Psoas muscle (tissue), 8 donors: ENCODE measurements around the gene HYAL3. TPM values are rescaled to one million over a fixed set of nuclear protein-coding genes. Genes with fewer than 3 reads are reported as not detected.
"Not testable (repeated sequence)": the region's sequence is repeated elsewhere in the genome, so short reads cannot be mapped to it uniquely, and the experiment has no call there.

Experiments
- ATAC-seq, 4 donors: fragments of 200-7000 bp; cut with Tn5 transposase; one replicate each; pipeline ENCODE4 v1.9.1; 2020; ENCODE audit warnings: moderate library complexity in 3 of 4, mild to moderate bottlenecking in 2 of 4
- DNase-seq, 2 donors: peaks; one replicate each; pipeline ENCODE4 v3.0.0-alpha.2; 2020
- H3K27ac ChIP-seq: fragments of 200-600 bp; one replicate; pipeline ENCODE4 v1.8.0; 2022
- H3K27me3 ChIP-seq, 3 donors: fragments of 200-600 bp in 1 of 3; one replicate each; pipeline versions ENCODE4 v1.6.1 to v1.8.0; 2013 to 2022; ENCODE audit warnings: low read length in 2 of 3, mild to moderate bottlenecking in 2 of 3, moderate library complexity in 1 of 3; ENCODE audit not compliant: insufficient read depth in 3 of 3
- H3K36me3 ChIP-seq, 2 donors: fragments of 200-600 bp in 1 of 2; one replicate each; pipeline versions ENCODE4 v1.6.1 to v1.8.0; 2013 to 2022; ENCODE audit warnings: low read depth in 1 of 2, mild to moderate bottlenecking in 1 of 2, moderate library complexity in 1 of 2; ENCODE audit not compliant: insufficient read depth in 1 of 2
- H3K4me1 ChIP-seq: fragments of 200-600 bp; one replicate; pipeline ENCODE4 v1.8.0; 2022
- H3K4me3 ChIP-seq: fragments of 200-600 bp; one replicate; pipeline ENCODE4 v1.8.0; 2022; ENCODE audit warnings: mild to moderate bottlenecking
- H3K9me3 ChIP-seq: fragments of 200-600 bp; one replicate; pipeline ENCODE4 v1.8.0; 2022
- WGBS, 3 donors: extraction: QIAGEN DNeasy Blood & Tissue Kit; methylation state at CpG; one replicate each; pipeline versions ENCODE4 v1.1.6 to v1.1.7; 2013; 5-methylcytosine and 5-hydroxymethylcytosine counted together
- intact Hi-C, 2 donors: fragments of 100-400 bp; cut with DNase I; formaldehyde crosslinking; loops; one replicate each; pipeline versions ENCODE4 v1.11.0 to v1.14.2; 2022
- polyA plus RNA-seq, 3 donors: library from polyadenylated mRNA; stranded (reverse); fragments of 200-250 nt; gene quantifications; one replicate each; pipeline ENCODE4 v1.2.3, GENCODE V29; 2013
- total RNA-seq, 4 donors: library from RNA; stranded (reverse); fragmentation: NEBNext Ultra II Directional in 2 of 4; extraction: Animal tissue kit (Norgen Biotek cat#: 25700) in 2 of 4; gene quantifications; one replicate each; pipeline versions ENCODE4 v1.2.1 to v1.2.4, GENCODE V29; 2021 to 2023
- TF ChIP-seq, protein P1 (sequence below): fragments of 200-600 bp; IDR thresholded peaks from one replicate; pipeline ENCODE4 v1.8.0; 2022; ENCODE audit warnings: antibody characterized with exemption
- donor health status: healthy with polysubstance abuse.
- donor health status: DM: no; HTN: no; CAD: no; lungs with moderate emphysema.
- donor health status: Bipolar disorder and iron deficiency.
- donor health status: healthy.
- donor health status: DM: yes; HTN: yes; CAD: no.
- donor health status: DM: no; HTN: no; CAD: no.
- donor health status: DM: no; HTN: no; CAD: no.
- donor health status: DM: yes; HTN: yes; CAD: no.

HYAL3 gene
- total and polyA plus RNA-seq, 7 donors, result 0.23 to 3.4 (median 0.65) TPM

DNA sequence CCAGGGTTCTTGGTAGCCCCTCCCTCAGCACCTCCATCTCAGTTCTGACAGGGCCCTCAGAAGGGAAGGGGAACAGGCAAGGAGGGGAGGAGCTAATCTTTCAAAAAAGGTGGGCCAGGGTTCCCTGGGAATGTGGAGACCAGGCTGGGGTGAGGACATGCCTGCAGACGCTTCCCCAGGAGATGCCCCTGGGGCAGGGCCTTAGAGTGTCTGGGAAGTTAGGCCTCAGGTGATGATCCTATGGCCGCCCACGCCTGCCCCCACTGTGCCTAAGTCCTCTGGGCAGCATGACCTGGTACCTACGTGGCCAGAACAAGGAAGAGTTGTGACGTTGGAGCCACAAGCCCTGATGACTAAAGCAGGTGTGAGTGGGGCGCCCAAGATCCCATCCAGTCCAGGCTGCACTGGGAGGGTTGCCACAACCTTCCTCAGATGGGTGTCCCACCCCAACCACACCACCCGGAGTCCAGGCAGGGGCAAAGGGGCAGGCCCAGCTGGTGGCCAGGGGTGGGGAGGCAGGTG, 34.2 kb downstream of the HYAL3 start:
- H3K4me1 ChIP-seq, result peaks cover 50% of the 10 kb centered on the region
- no peaks in the 10 kb centered on the region for H3K9me3 ChIP-seq
- 52 to 56% (median 54%) methylated on average over 7 of the region's 7 CpGs for whole genome bisulfite sequencing, 3 donors
- no peaks in the 10 kb centered on the region for H3K36me3 ChIP-seq
- TF ChIP-seq, protein P1, sequence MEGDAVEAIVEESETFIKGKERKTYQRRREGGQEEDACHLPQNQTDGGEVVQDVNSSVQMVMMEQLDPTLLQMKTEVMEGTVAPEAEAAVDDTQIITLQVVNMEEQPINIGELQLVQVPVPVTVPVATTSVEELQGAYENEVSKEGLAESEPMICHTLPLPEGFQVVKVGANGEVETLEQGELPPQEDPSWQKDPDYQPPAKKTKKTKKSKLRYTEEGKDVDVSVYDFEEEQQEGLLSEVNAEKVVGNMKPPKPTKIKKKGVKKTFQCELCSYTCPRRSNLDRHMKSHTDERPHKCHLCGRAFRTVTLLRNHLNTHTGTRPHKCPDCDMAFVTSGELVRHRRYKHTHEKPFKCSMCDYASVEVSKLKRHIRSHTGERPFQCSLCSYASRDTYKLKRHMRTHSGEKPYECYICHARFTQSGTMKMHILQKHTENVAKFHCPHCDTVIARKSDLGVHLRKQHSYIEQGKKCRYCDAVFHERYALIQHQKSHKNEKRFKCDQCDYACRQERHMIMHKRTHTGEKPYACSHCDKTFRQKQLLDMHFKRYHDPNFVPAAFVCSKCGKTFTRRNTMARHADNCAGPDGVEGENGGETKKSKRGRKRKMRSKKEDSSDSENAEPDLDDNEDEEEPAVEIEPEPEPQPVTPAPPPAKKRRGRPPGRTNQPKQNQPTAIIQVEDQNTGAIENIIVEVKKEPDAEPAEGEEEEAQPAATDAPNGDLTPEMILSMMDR, result no peak
- ATAC-seq (no peak), DNase-seq (no peak)
- H3K4me3 ChIP-seq, result no peak overlapping the region
- intact Hi-C loops, result loop anchor here in 1 of 2 donors (5.0 to 10.0 kb wide), 2 partner anchors 62 to 280 kb away; partner anchors contain the start of gene TUSC2
- no peaks in the 10 kb centered on the region for H3K27me3 ChIP-seq
- peak overlapping the region; percentile 63 for H3K27ac ChIP-seq

DNA sequence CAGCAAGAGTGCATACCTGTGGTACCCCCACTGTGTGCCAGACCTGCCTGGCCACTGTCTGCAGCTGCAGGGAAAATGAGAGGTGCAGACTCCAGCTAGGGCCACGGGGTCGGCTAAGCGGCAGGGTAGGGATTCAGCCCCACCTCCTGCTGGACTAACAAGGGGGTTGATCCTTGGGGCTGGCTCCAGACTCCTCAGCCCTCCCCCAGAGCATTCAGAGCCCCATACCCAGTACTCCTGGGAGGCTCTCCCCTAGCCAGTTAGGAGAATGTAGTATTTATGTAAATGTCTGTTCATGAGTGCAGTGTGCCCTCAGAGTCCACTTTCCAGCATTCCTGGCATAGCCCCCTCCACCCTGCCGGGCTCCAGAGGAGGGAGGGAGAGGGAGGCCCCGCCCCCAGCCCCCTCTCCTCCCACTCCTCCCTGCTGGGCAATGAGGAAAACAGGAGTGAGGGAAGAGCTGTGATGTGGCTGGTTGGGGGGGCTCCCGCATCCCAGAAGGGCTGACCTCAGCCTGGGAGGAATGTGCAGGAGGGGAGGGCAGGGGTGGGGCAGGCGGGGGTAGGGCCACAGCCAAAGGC, 34.7 kb downstream of the HYAL3 start:
- Histone ChIP-seq H3K4me1 (peaks cover 48% of the 10 kb centered on the region), H3K36me3 (no peaks in the 10 kb centered on the region), H3K27ac (peak overlapping the region; percentile 63), H3K9me3 (no peaks in the 10 kb centered on the region), H3K27me3 (no peaks in the 10 kb centered on the region), H3K4me3 (no peak overlapping the region)
- intact Hi-C loops, result loop anchor here in 1 of 2 donors (5.0 to 10.0 kb wide), 2 partner anchors 63 to 280 kb away; partner anchors contain the start of gene TUSC2
- TF ChIP-seq, protein P1, result no peak
- ATAC-seq (no peak), DNase-seq (peak; percentile 74 to 82)
- 17 to 47% (median 35%) methylated on average over 6 to 7 of the region's 7 CpGs for WGBS, 3 donors

DNA sequence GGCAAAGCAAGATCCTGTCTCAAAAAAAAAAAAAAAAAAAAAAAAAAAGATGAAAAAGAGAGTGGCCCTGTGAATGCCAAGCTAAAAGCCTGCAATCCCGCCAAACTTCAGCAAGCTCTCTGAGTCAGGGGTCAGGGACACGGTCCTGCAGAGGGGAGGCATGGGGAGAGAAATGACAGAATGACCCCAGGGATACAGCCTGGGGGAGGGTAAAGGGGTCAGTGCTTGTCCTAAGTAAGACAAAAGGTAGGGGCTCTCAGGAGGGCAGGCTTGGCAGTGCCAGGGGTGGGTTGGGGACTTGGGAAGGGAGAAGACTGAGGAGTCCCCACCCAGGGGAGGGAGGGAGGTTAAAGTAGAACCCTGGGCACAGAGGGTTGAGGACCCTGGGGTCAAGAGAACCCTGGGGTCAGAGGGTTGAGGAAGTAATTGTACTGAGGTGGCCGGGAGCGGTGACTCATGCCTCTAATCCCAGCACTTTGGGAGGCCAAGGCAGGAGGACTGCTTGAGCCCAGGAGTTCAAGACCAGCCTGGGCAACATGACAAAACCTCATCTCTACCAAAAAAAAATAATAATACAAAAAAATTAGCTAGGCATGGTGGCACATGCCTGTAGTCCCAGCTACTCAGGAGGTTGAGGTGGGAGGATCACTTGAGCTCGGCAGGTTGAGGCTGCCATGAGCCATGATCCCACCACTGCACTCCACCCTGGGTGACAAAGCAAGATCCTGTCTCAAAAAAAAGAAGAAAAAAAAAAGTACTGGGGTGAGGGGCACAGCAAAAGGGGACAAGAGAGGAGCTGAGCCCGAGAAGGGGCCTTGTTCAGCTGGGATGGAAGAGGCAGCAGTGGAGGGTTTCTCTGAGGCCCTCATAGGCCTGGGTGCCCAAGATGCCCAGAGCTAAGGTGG, 35.5 kb downstream of the HYAL3 start:
- intact Hi-C loops, result loop anchor here in 1 of 2 donors (5.0 to 10.0 kb wide), 2 partner anchors 64 to 281 kb away; partner anchors contain the start of gene TUSC2

DNA sequence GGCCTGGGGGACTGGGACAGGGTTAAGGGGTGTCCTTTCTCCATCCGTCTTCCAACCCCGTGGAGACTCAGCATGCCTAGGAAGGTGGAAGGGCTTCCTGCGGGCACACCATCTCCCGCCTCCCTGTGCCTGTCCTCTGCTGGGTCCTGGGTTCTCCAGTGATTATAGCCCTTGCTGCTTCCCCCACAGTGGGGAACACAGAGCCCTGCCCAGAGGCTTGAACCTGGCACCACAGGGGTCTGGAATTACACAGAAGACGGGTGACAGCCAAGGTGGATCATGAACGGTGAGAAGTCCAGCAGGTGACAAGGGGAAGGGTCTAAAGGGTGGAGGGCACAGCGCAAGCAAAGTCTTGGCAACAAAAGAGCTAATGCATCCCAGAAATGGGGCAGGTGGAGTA, 36.4 kb downstream of the HYAL3 start:
- H3K36me3 ChIP-seq, result peaks cover 0 to 4% of the 10 kb centered on the region in 2 donors
- TF ChIP-seq, protein P1, result no peak
- no peaks in the 10 kb centered on the region for H3K9me3 ChIP-seq
- WGBS, 3 donors, result 71 to 77% (median 74%) methylated on average over 7 of the region's 7 CpGs
- DNase-seq (no peak), ATAC-seq (no peak)
- H3K27me3 ChIP-seq, result no peaks in the 10 kb centered on the region
- H3K27ac ChIP-seq, result no peak overlapping the region
- H3K4me3 ChIP-seq, result no peak overlapping the region
- intact Hi-C loops, result loop anchor here in 1 of 2 donors (5.0 to 10.0 kb wide), 2 partner anchors 65 to 282 kb away; partner anchors contain the start of gene TUSC2
- H3K4me1 ChIP-seq, result peaks cover 34% of the 10 kb centered on the region

More for the DNA sequence above, 35.5 kb downstream of the HYAL3 start:
- TF ChIP-seq, protein P1, result no peak
- Histone ChIP-seq H3K9me3 (no peaks in the 10 kb centered on the region), H3K4me3 (no peak overlapping the region), H3K36me3 (no peaks in the 10 kb centered on the region), H3K27me3 (no peaks in the 10 kb centered on the region), H3K27ac (no peak overlapping the region), H3K4me1 (peaks cover 43% of the 10 kb centered on the region)
- 73 to 76% (median 74%) methylated on average over 6 of the region's 6 CpGs for WGBS, 3 donors
- ATAC-seq (no peak), DNase-seq (no peak)

DNA sequence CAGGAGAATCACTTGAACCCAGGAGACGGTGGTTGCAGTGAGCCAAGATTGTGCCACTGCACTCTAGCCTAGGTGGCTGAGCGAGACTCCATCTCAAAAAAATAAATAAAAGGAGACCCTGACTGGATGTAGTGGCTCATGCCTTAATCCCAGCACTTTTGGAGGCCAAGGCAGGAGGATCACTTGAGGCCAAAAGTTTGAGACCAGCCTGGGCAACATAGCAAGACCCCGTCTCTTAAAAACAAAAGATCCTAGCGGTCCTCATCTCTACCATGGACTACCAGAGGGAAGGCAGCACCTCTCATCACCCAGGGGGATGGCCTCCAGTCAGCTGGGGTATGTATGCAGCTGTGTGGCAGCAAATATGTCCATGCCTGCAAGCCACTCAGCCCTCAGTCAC, 37.0 kb downstream of the HYAL3 start:
- 97 to 100% (median 99%) methylated on average over 4 of the region's 4 CpGs for WGBS, 3 donors
- H3K4me3 ChIP-seq, H3K9me3 ChIP-seq, H3K36me3 ChIP-seq, H3K27ac ChIP-seq, H3K27me3 ChIP-seq, ATAC-seq, DNase-seq: not testable (repeated sequence)
- intact Hi-C loops, result loop anchor here in 1 of 2 donors (5.0 to 10.0 kb wide), 2 partner anchors 65 to 283 kb away; partner anchors contain the start of gene TUSC2
- H3K4me1 ChIP-seq, result peaks cover 28% of the 10 kb centered on the region
